OCI-LY1 (cell line): ENCODE results near the gene PATE1.

Source experiments
- H2AFZ ChIP-seq: fragments of 200-600 bp; sonication (generic), shearing (Covaris generic); 2 replicates; pipeline ENCODE4 v1.6.0; 2014; ENCODE audit warnings: antibody characterized with exemption, mild to moderate bottlenecking, low read length
- H3F3A ChIP-seq: fragments of 200-600 bp; sonication (generic), shearing (Covaris generic); 2 replicates; pipeline ENCODE4 v1.6.0; 2014; ENCODE audit warnings: mild to moderate bottlenecking, antibody characterized with exemption, low read length, moderate library complexity; ENCODE audit not compliant: insufficient read depth
- H3K27ac ChIP-seq: fragments of 200-600 bp; sonication (generic); 2 replicates; pipeline ENCODE4 v1.5.1; 2014; ENCODE audit warnings: low read length, mixed run types, mild to moderate bottlenecking, low read depth; ENCODE audit not compliant: poor library complexity, severe bottlenecking
- H3K27me3 ChIP-seq: fragments of 200-600 bp; sonication (generic); 2 replicates; pipeline ENCODE4 v1.6.0; 2014; ENCODE audit warnings: antibody characterized with exemption, mild to moderate bottlenecking, low read length, moderate library complexity; ENCODE audit not compliant: insufficient read depth
- H3K36me3 ChIP-seq: fragments of 200-600 bp; sonication (generic); 2 replicates; pipeline ENCODE4 v1.6.1; 2014; ENCODE audit warnings: mild to moderate bottlenecking, antibody characterized with exemption, low read length, moderate library complexity, mixed read lengths; ENCODE audit not compliant: insufficient read depth
- H3K4me1 ChIP-seq: fragments of 200-600 bp; sonication (generic); 2 replicates; pipeline ENCODE4 v1.5.1; 2014; ENCODE audit warnings: mild to moderate bottlenecking, low read length, moderate library complexity; ENCODE audit not compliant: insufficient read depth, severe bottlenecking
- H3K4me2 ChIP-seq: fragments of 200-600 bp; sonication (generic), shearing (Covaris generic); 2 replicates; pipeline ENCODE4 v1.6.1; 2014; ENCODE audit warnings: low read length
- H3K4me3 ChIP-seq: fragments of 200-600 bp; sonication (generic); 2 replicates; pipeline ENCODE4 v1.5.1; 2014; ENCODE audit warnings: low read length, low read depth, mild to moderate bottlenecking, mixed read lengths; ENCODE audit not compliant: poor library complexity, severe bottlenecking
- H3K79me2 ChIP-seq: fragments of 200-600 bp; shearing (Covaris generic); 2 replicates; pipeline ENCODE4 v1.6.1; 2016; ENCODE audit warnings: mixed run types, low read length, mixed read lengths; ENCODE audit not compliant: insufficient read depth
- H3K9ac ChIP-seq: fragments of 200-600 bp; sonication (generic), shearing (Covaris generic); 2 replicates; pipeline ENCODE4 v1.6.1; 2014; ENCODE audit warnings: mild to moderate bottlenecking, low read length, mixed read lengths
- H3K9me2 ChIP-seq: fragments of 200-600 bp; sonication (generic), shearing (Covaris generic); 2 replicates; pipeline ENCODE4 v1.6.1; 2014; ENCODE audit warnings: low read depth, mild to moderate bottlenecking, low read length, mixed read lengths
- H3K9me3 ChIP-seq: fragments of 200-600 bp; shearing (Covaris generic); 2 replicates; pipeline ENCODE4 v1.6.1; 2014; ENCODE audit warnings: low read length, mixed read lengths
- H4K20me1 ChIP-seq: fragments of 200-600 bp; sonication (generic), shearing (Covaris generic); 2 replicates; pipeline ENCODE4 v1.6.0; 2016; ENCODE audit warnings: mild to moderate bottlenecking, low read length; ENCODE audit not compliant: insufficient read depth
- EZH2 ChIP-seq: fragments of 200-600 bp; sonication (generic), shearing (Covaris generic); IDR thresholded peaks from 2 replicates; pipeline ENCODE4 v1.8.0; 2017; ENCODE audit warnings: borderline replicate concordance, mixed run types, mild to moderate bottlenecking, antibody characterized with exemption, low read length, moderate library complexity, mixed read lengths
- TF ChIP-seq, protein P1 (sequence below): fragments of 200-600 bp; sonication (generic), shearing (Covaris generic); IDR thresholded peaks from 2 replicates; pipeline ENCODE4 v1.5.1; 2017; ENCODE audit warnings: mild to moderate bottlenecking, antibody characterized with exemption, low read length, moderate library complexity, mixed read lengths

PATE1 gene

DNA sequence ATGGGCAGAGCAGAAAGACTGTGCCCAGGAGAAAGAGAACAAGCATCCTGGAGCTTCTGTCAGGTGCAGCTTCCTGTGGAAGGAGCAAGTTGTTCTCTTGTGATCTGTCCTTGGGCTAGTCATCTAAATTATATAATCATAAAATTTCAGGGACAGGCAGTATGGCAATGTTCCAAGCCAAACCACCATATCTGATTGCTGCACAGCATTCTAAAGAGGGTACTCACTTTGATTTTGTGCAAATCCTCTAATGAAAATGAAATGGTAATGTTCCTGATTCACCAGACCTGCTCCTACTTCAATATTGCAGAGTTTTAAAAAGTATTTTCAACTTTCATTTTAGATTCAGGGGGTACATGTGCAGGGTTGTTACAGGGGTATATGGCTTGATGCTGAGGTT, 32.6 kb downstream of the PATE1 start, which contains the start of gene PATE2:
PATE2 (minus strand) TSS at position 101 of the 400 bp plus-strand sequence; CDS start at position 46, 55 bp downstream.
- H3K9me3 ChIP-seq, result no peaks in the 10 kb centered on the region
- no peak within 1 kb of the TSS for H2AFZ ChIP-seq
- H3K27me3 ChIP-seq, result no peaks in the 10 kb centered on the region
- no peak within 1 kb of the TSS for H3K27ac ChIP-seq
- H3K79me2 ChIP-seq, result no peaks in the 10 kb centered on the region
- H3K9me2 ChIP-seq, result no peaks in the 10 kb centered on the region
- no peak within 1 kb of the TSS for H3K4me2 ChIP-seq
- no peaks in the 10 kb centered on the region for H3F3A ChIP-seq
- H3K9ac ChIP-seq, result no peak within 1 kb of the TSS
- no peaks in the 10 kb centered on the region for H4K20me1 ChIP-seq
- TF ChIP-seq EZH2, result no peak
- TF ChIP-seq, protein P1, sequence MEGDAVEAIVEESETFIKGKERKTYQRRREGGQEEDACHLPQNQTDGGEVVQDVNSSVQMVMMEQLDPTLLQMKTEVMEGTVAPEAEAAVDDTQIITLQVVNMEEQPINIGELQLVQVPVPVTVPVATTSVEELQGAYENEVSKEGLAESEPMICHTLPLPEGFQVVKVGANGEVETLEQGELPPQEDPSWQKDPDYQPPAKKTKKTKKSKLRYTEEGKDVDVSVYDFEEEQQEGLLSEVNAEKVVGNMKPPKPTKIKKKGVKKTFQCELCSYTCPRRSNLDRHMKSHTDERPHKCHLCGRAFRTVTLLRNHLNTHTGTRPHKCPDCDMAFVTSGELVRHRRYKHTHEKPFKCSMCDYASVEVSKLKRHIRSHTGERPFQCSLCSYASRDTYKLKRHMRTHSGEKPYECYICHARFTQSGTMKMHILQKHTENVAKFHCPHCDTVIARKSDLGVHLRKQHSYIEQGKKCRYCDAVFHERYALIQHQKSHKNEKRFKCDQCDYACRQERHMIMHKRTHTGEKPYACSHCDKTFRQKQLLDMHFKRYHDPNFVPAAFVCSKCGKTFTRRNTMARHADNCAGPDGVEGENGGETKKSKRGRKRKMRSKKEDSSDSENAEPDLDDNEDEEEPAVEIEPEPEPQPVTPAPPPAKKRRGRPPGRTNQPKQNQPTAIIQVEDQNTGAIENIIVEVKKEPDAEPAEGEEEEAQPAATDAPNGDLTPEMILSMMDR, result no peak
- no peaks in the 10 kb centered on the region for H3K4me1 ChIP-seq
- H3K4me3 ChIP-seq, result no peak within 1 kb of the TSS
- H3K36me3 ChIP-seq, result no peaks in the 10 kb centered on the region

DNA sequence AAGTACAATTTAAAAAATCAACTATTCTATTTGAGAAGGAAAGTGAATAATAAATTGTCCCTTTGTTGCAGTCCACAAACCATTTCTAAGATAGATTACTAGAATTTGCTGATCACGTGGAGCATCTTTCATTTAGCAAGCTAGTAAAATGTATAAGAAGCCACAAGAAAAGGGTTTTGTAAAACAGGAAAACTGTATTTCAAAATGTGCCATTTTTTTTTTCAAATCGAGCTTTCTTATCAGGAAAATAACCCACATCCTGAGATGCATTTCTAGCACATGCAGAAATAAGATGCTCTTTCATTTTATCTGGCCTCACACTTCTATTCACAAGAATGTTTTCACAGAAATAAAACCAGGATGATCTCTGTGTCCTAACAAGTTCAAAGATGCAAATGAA, 38.6 kb downstream of the PATE1 start:
- Histone ChIP-seq H3K79me2 (no peaks in the 10 kb centered on the region), H3F3A (no peaks in the 10 kb centered on the region), H3K9me3 (no peaks in the 10 kb centered on the region), H3K36me3 (no peaks in the 10 kb centered on the region), H4K20me1 (no peaks in the 10 kb centered on the region), H3K27ac (no peak overlapping the region), H3K4me1 (no peaks in the 10 kb centered on the region), H2AFZ (no peak overlapping the region), H3K27me3 (no peaks in the 10 kb centered on the region), H3K4me3 (no peak overlapping the region), H3K4me2 (no peak overlapping the region), H3K9me2 (no peaks in the 10 kb centered on the region), H3K9ac (no peak overlapping the region)
- TF ChIP-seq, protein P1, result no peak
- no peak for TF ChIP-seq EZH2

DNA sequence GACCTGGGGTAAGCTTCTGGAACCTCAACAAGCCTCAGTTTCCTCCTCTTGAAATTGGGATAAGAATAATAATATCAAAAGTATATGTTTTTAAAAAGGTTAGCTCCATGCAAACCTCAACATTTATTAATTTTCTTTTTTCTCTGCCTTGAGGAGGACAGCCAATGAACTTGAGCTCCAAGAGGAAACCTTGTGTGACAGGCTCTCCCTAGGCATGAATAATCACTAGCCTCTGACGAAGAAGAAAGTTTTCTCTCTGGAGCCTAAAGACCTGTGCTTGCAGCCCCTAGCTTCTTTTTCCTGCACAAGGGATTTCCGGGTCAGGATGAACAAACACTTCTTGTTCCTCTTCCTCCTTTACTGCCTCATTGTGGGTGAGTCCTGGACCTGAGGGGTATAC, 41.7 kb downstream of the PATE1 start, which contains the start of gene PATE3:
PATE3 (plus strand) TSS at position 301 of the 400 bp plus-strand sequence; CDS start at position 326, 25 bp downstream.
- Histone ChIP-seq H2AFZ (no peak within 1 kb of the TSS), H4K20me1 (no peaks in the 10 kb centered on the region), H3K4me1 (no peaks in the 10 kb centered on the region), H3K4me3 (no peak within 1 kb of the TSS), H3K4me2 (no peak within 1 kb of the TSS), H3K9me3 (no peaks in the 10 kb centered on the region), H3F3A (no peaks in the 10 kb centered on the region), H3K9ac (no peak within 1 kb of the TSS), H3K27ac (no peak within 1 kb of the TSS), H3K36me3 (no peaks in the 10 kb centered on the region), H3K9me2 (no peaks in the 10 kb centered on the region), H3K27me3 (no peaks in the 10 kb centered on the region), H3K79me2 (no peaks in the 10 kb centered on the region)
- TF ChIP-seq EZH2, result no peak
- TF ChIP-seq, protein P1, result no peak
